ENCODE results near the gene SCAF4.

GRCh38 chr21:31724552-31724951, 7.4 kb downstream of the SCAF4 start:
- no peak for TF ChIP-seq CTCF (IDR thresholded peaks at IDR 0.05; ENCODE audit: insufficient read depth, low read depth, low read length)
- no peak for TF ChIP-seq EZH2 (IDR thresholded peaks at IDR 0.05; ENCODE audit: insufficient read depth, low read length)
